IMR-90 (cell line): ENCODE measurements around the gene NEK5. TPM values are rescaled to one million over a fixed set of nuclear protein-coding genes. Genes with fewer than 3 reads are reported as not detected.

Experiments used
- ATAC-seq: fragments of 200-7000 bp; cut with Tn5 transposase; 2 replicates; pipeline ENCODE4 v1.9.1; 2020; ENCODE audit warnings: low read depth, mild to moderate bottlenecking, moderate library complexity
- BruUV-seq: library from RNA; stranded (reverse); fragments of 400-500 nt; replicated peaks from 2 replicates; lab custom pipeline; 2021; lab: Mats Ljungman, UMichigan
- CTCF ChIA-PET: fragments of 300-600 bp; formaldehyde crosslinking; extraction: SDS; loops from one replicate; lab custom pipeline; 2021; ENCODE audit warnings: antibody characterized with exemption; lab: Yijun Ruan, JAX
- POLR2A ChIA-PET: fragments of 300-600 bp; sonication (Branson Sonifier 250); formaldehyde crosslinking; loops from one replicate; lab custom pipeline; 2022; ENCODE audit warnings: antibody characterized with exemption; ENCODE audit not compliant: unreplicated experiment; lab: Charles Lee
- DNase-seq: peaks from one replicate; pipeline ENCODE4 v3.0.0; 2013
- H2AFZ ChIP-seq: replicated peaks from 2 replicates; pipeline ENCODE3; 2013; ENCODE audit warnings: low read length, mild to moderate bottlenecking; ENCODE audit not compliant: poor library complexity
- H2AK5ac ChIP-seq: 2 replicates; pipeline ENCODE4 v1.6.1; 2013; ENCODE audit warnings: low read depth, low read length, inconsistent platforms
- H2AK9ac ChIP-seq: replicated peaks from 2 replicates; pipeline ENCODE3; 2013; ENCODE audit warnings: mild to moderate bottlenecking, low read depth, low read length, moderate library complexity; ENCODE audit not compliant: poor library complexity
- H2BK120ac ChIP-seq: 2 replicates; pipeline ENCODE4 v1.6.1; 2013; ENCODE audit warnings: low read depth, low read length, inconsistent platforms
- H2BK15ac ChIP-seq: 3 replicates; pipeline ENCODE4 v1.6.1; 2013; ENCODE audit warnings: low read depth, low read length, inconsistent platforms
- H2BK20ac ChIP-seq: 2 replicates; pipeline ENCODE4 v1.6.1; 2013; ENCODE audit warnings: low read depth, mild to moderate bottlenecking, inconsistent platforms, low read length, moderate library complexity
- H2BK5ac ChIP-seq: 2 replicates; pipeline ENCODE4 v1.6.1; 2013; ENCODE audit warnings: mild to moderate bottlenecking, low read depth, low read length, inconsistent platforms; ENCODE audit not compliant: poor library complexity, severe bottlenecking
- H3K14ac ChIP-seq: replicated peaks from 2 replicates; pipeline ENCODE4 v1.6.1; 2013; ENCODE audit warnings: low read depth, low read length, inconsistent platforms
- H3K18ac ChIP-seq: 2 replicates; pipeline ENCODE4 v1.6.1; 2013; ENCODE audit warnings: low read depth, low read length, control low read depth
- H3K23ac ChIP-seq: 2 replicates; pipeline ENCODE4 v1.6.1; 2013; ENCODE audit warnings: low read depth, low read length, inconsistent platforms
- H3K27ac ChIP-seq: 2 replicates; pipeline ENCODE4 v1.5.1; 2013; ENCODE audit warnings: mild to moderate bottlenecking, control low read depth, low read length; ENCODE audit not compliant: insufficient read depth
- H3K27me3 ChIP-seq: 2 replicates; pipeline ENCODE4 v1.6.1; 2013; ENCODE audit warnings: low read length; ENCODE audit not compliant: control insufficient read depth, insufficient read depth
- H3K36me3 ChIP-seq: 2 replicates; pipeline ENCODE4 v1.6.1; 2013; ENCODE audit warnings: low read length, mixed read lengths; ENCODE audit not compliant: control insufficient read depth, insufficient read depth
- H3K4ac ChIP-seq: 2 replicates; pipeline ENCODE4 v1.6.1; 2013; ENCODE audit warnings: low read depth, low read length, inconsistent platforms
- H3K4me1 ChIP-seq: 2 replicates; pipeline ENCODE4 v1.6.1; 2013; ENCODE audit warnings: low read length, mixed read lengths; ENCODE audit not compliant: control insufficient read depth, insufficient read depth
- H3K4me2 ChIP-seq: 2 replicates; pipeline ENCODE4 v1.6.1; 2013; ENCODE audit warnings: low read depth, mild to moderate bottlenecking, control low read depth, low read length, moderate library complexity
- H3K4me3 ChIP-seq: 2 replicates; pipeline ENCODE4 v1.5.1; 2013; ENCODE audit warnings: low read depth, mild to moderate bottlenecking, control low read depth, low read length, moderate library complexity; ENCODE audit not compliant: insufficient read depth
- H3K56ac ChIP-seq: 2 replicates; pipeline ENCODE4 v1.6.1; 2013; ENCODE audit warnings: low read length, inconsistent platforms; ENCODE audit not compliant: insufficient read depth; ENCODE audit errors: extremely low read depth
- H3K79me1 ChIP-seq, 2 experiments: 2 replicates each; pipeline ENCODE4 v1.6.1; 2013; ENCODE audit warnings: low read length in 2 of 2, inconsistent platforms in 1 of 2, low read depth in 1 of 2
- H3K9ac ChIP-seq: 2 replicates; pipeline ENCODE4 v1.6.1; 2013; ENCODE audit warnings: low read depth, low read length, control low read depth
- H3K9me1 ChIP-seq: 2 replicates; pipeline ENCODE4 v1.6.1; 2013; ENCODE audit warnings: low read length, inconsistent platforms; ENCODE audit not compliant: insufficient read depth
- H3K9me3 ChIP-seq: 2 replicates; pipeline ENCODE4 v1.6.1; 2013; ENCODE audit warnings: low read length; ENCODE audit not compliant: control insufficient read depth, insufficient read depth
- H4K20me1 ChIP-seq: 2 replicates; pipeline ENCODE4 v1.6.1; 2013; ENCODE audit warnings: low read length, inconsistent platforms; ENCODE audit not compliant: insufficient read depth
- H4K5ac ChIP-seq: 2 replicates; pipeline ENCODE4 v1.6.1; 2013; ENCODE audit warnings: mild to moderate bottlenecking, low read depth, low read length, control low read depth
- H4K8ac ChIP-seq, 2 experiments: 2 replicates each; pipeline ENCODE4 v1.6.1; 2013; ENCODE audit warnings: low read depth in 2 of 2, low read length in 2 of 2, control low read depth in 1 of 2, inconsistent platforms in 1 of 2
- H4K91ac ChIP-seq: 2 replicates; pipeline ENCODE4 v1.6.1; 2013; ENCODE audit warnings: low read depth, low read length, inconsistent platforms; ENCODE audit not compliant: insufficient read depth
- FOS ChIP-seq: fragments of 150-350 bp; IDR thresholded peaks from 2 replicates; pipeline ENCODE4 v1.6.1; 2016; ENCODE audit warnings: low read depth, low read length
- WGBS, 2 experiments: methylation state at CpG; one replicate each; pipeline versions ENCODE4 v1.1.5 to v1.1.7; 2013; ENCODE audit warnings: missing lambda C conversion rate in 2 of 2; ENCODE audit not compliant: insufficient read length in 1 of 2; ENCODE audit errors: extremely low coverage in 2 of 2; 5-methylcytosine and 5-hydroxymethylcytosine counted together
- dilution Hi-C: fragments of 300-500 bp; cut with HindIII; formaldehyde crosslinking; loops from one replicate; pipeline ENCODE4 v1.14.3; 2018; ENCODE audit warnings: low sequenced_read_pairs; ENCODE audit not compliant: unreplicated experiment
- in situ Hi-C: fragments of 300-500 bp; cut with MboI; formaldehyde crosslinking; loops from 3 replicates; pipeline ENCODE4 v1.14.3; 2019; ENCODE audit warnings: low sequenced_read_pairs, inconsistent platforms, mixed read lengths
- intact Hi-C: fragments of 100-400 bp; cut with micrococcal nuclease; formaldehyde crosslinking; loops from 2 replicates; pipeline ENCODE4 v1.10.0; 2022
- polyA plus RNA-seq, 3 experiments: library from polyadenylated mRNA; depleted of rRNA; stranded (reverse); fragments of >200 nt; gene quantifications; 2 replicates each; pipeline ENCODE4 v1.2.3, GENCODE V29; 2012; ENCODE audit warnings: low replicate concordance in 1 of 3
- total RNA-seq: library from RNA; depleted of rRNA; stranded (reverse); fragments of >200 nt; gene quantifications from 2 replicates; pipeline ENCODE4 v1.2.3, GENCODE V29; 2012

Gene NEK5
- total and polyA plus RNA-seq, 2 of the 4 experiments (the other 2 are of a cell fraction): not detected

DNA sequence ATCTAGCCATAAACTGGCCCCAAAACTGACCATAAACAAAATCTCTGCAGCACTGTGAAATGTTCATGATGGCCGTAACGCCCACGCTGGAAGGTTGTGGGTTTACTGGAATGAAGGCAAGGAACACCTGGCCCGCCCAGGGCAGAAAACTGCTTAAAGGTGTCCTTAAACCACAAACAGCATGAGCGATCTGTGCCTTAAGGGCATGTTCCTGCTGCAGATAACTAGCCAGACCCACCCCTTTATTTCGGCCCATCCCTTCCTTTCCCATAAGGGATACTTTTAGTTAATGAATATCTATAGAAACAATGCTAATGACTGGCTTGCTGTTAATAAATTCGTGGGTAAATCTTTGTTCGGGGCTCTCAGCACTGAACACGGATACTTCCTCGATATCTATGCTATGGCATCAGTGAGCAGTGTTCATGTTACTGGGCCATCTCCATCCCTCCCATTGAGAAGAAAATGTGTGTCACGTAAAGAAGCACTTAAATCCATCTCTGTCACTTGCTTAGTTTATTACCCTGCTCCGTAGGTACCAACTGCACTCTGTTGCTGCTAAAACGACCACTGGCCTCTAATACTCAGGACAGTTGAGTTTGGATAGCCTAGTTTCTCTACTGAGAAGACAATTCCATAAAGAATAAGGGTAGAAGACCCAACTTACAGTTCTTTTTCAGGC lies 122.9 kb downstream of the NEK5 start:
- H3K9me3 ChIP-seq: no peaks in the 10 kb centered on the region
- H3K23ac ChIP-seq: no peak overlapping the region
- no peak overlapping the region for H3K4ac ChIP-seq
- TF ChIP-seq FOS: no peak
- H3K9me1 ChIP-seq: peaks cover 2% of the 10 kb centered on the region; the same call in 1 of the 2 replicates
- H3K18ac ChIP-seq: no peak overlapping the region
- H3K27me3 ChIP-seq: peaks cover 14% of the 10 kb centered on the region
- BruUV-seq: no TSS peak
- no peak overlapping the region for H2BK15ac ChIP-seq
- H3K4me3 ChIP-seq: no peak overlapping the region
- no peaks in the 10 kb centered on the region for H3K36me3 ChIP-seq
- H2AK5ac ChIP-seq: no peak overlapping the region
- CTCF ChIA-PET: no interaction called here
- H2BK5ac ChIP-seq: no peak overlapping the region
- H2AK9ac ChIP-seq: no peak overlapping the region
- in situ Hi-C loops: loop anchor here (25.0 kb wide), 1 partner anchor 456 kb away; the partner anchor contains the start of genes CKAP2 and VPS36
- H3K9ac ChIP-seq: no peak overlapping the region
- 80% methylated on average over 1 of the region's 13 CpGs; no CpG with 5 or more reads in 1 of the 2 experiments for WGBS, 2 experiments
- H4K5ac ChIP-seq: no peak overlapping the region
- H4K91ac ChIP-seq: no peak overlapping the region
- no peak overlapping the region for H3K14ac ChIP-seq
- H3K4me2 ChIP-seq: no peak overlapping the region
- intact Hi-C loops: no loop called here
- no peaks in the 10 kb centered on the region for H3K4me1 ChIP-seq
- H2BK20ac ChIP-seq: no peak overlapping the region
- dilution Hi-C loops: no loop called here
- H2AFZ ChIP-seq: no peak overlapping the region
- ATAC-seq (no peak), DNase-seq (no peak)
- H4K8ac ChIP-seq: no peak overlapping the region
- H3K79me1 ChIP-seq: no peaks in the 10 kb centered on the region; a peak in 1 of 4 replicates
- H3K56ac ChIP-seq: no peak overlapping the region
- peaks cover 4% of the 10 kb centered on the region; the same call in 1 of the 2 replicates for H4K20me1 ChIP-seq
- no peak overlapping the region for H2BK120ac ChIP-seq
- POLR2A ChIA-PET: no interaction called here
- no peak overlapping the region for H3K27ac ChIP-seq
